Suprapubic skin (tissue), 4 donors: ENCODE results near the gene SRA1. TPM values are rescaled to one million over a fixed set of nuclear protein-coding genes. Genes with fewer than 3 reads are reported as not detected.

Experiments used
- DNase-seq, 2 donors: peaks; one replicate each; pipeline ENCODE4 v3.0.0-alpha.2; 2019; ENCODE audit warnings: low spot score in 2 of 2
- H3K27ac ChIP-seq: fragments of 200-600 bp; sonication (generic); one replicate; pipeline ENCODE4 v1.5.1; 2019
- H3K27me3 ChIP-seq: fragments of 200-600 bp; sonication (generic); one replicate; pipeline ENCODE4 v1.5.1; 2019
- H3K36me3 ChIP-seq: fragments of 200-600 bp; sonication (generic); one replicate; pipeline ENCODE4 v1.5.1; 2019
- H3K4me1 ChIP-seq: fragments of 200-600 bp; sonication (generic); one replicate; pipeline ENCODE4 v1.5.1; 2019
- H3K4me3 ChIP-seq: fragments of 200-600 bp; sonication (generic); one replicate; pipeline ENCODE4 v1.5.1; 2019; ENCODE audit warnings: mild to moderate bottlenecking
- H3K9me3 ChIP-seq: fragments of 200-600 bp; sonication (generic); one replicate; pipeline ENCODE4 v1.5.1; 2019
- EP300 ChIP-seq: sonication (generic); formaldehyde crosslinking; IDR thresholded peaks from one replicate; pipeline ENCODE4 v1.6.1; 2017; ENCODE audit warnings: antibody characterized with exemption
- POLR2A ChIP-seq, 2 donors: fragments of 450-650 bp; IDR thresholded peaks; one replicate each; pipeline ENCODE4 v1.6.1; 2017; ENCODE audit warnings: antibody characterized with exemption in 2 of 2, mild to moderate bottlenecking in 2 of 2, moderate library complexity in 2 of 2
- POLR2AphosphoS5 ChIP-seq, 3 donors: sonication (generic); formaldehyde crosslinking; IDR thresholded peaks; one replicate each; pipeline ENCODE4 v1.6.1; 2017; ENCODE audit warnings: antibody characterized with exemption in 3 of 3
- WGBS: methylation state at CpG from one replicate; pipeline ENCODE4 v1.1.5; 2018; 5-methylcytosine and 5-hydroxymethylcytosine counted together
- total RNA-seq, 4 donors: library from RNA; depleted of rRNA; stranded (reverse); fragments of >200 nt; gene quantifications; one replicate each; pipeline ENCODE4 v1.1.0, GENCODE V29; 2016
- TF ChIP-seq, protein P1 (sequence below), 2 donors: fragments of 200-600 bp in 1 of 2; fragments of 450-650 bp in 1 of 2; sonication (generic) in 1 of 2; IDR thresholded peaks; one replicate each; pipeline ENCODE4 v1.5.1; 2016 to 2019; ENCODE audit warnings: antibody characterized with exemption in 2 of 2, mild to moderate bottlenecking in 1 of 2, moderate library complexity in 1 of 2

Gene SRA1
- total RNA-seq, 4 donors from 2014 or later = 15.8 to 27.7 (median 17.6) TPM

- WGBS = 97% methylated on average over 9 of the region's 10 CpGs
- Histone ChIP-seq H3K9me3 (no peaks in the 10 kb centered on the region), H3K4me1 (peaks cover 49% of the 10 kb centered on the region)
Observed at GRCh38 chr5:140561753-140562523, 4.7 kb upstream of the SRA1 start.

GRCh38 chr5:140560227-140560626 is 3.0 kb upstream of the SRA1 start:
- H3K27me3 ChIP-seq = no peaks in the 10 kb centered on the region
- WGBS = 100% methylated on average over 8 of the region's 10 CpGs

More at GRCh38 chr5:140561753-140562523, 4.7 kb upstream of the SRA1 start:
- TF ChIP-seq EP300 (no peak), POLR2A (IDR thresholded peaks at IDR 0.05) (no peak), POLR2AphosphoS5 (IDR thresholded peaks at IDR 0.05) (no peak)
- TF ChIP-seq, protein P1, sequence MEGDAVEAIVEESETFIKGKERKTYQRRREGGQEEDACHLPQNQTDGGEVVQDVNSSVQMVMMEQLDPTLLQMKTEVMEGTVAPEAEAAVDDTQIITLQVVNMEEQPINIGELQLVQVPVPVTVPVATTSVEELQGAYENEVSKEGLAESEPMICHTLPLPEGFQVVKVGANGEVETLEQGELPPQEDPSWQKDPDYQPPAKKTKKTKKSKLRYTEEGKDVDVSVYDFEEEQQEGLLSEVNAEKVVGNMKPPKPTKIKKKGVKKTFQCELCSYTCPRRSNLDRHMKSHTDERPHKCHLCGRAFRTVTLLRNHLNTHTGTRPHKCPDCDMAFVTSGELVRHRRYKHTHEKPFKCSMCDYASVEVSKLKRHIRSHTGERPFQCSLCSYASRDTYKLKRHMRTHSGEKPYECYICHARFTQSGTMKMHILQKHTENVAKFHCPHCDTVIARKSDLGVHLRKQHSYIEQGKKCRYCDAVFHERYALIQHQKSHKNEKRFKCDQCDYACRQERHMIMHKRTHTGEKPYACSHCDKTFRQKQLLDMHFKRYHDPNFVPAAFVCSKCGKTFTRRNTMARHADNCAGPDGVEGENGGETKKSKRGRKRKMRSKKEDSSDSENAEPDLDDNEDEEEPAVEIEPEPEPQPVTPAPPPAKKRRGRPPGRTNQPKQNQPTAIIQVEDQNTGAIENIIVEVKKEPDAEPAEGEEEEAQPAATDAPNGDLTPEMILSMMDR (IDR thresholded peaks at IDR 0.05) = no peak
- DNase-seq = no peak
- H3K4me3 ChIP-seq = no peak overlapping the region
- peaks cover 33% of the 10 kb centered on the region for H3K36me3 ChIP-seq
- H3K27ac ChIP-seq = no peak overlapping the region
- H3K27me3 ChIP-seq = no peaks in the 10 kb centered on the region

GRCh38 chr5:140558542-140558941 is 1.3 kb upstream of the SRA1 start:
- no peaks in the 10 kb centered on the region for H3K27me3 ChIP-seq
- TF ChIP-seq, protein P1 (IDR thresholded peaks at IDR 0.05) = no peak
- TF ChIP-seq POLR2AphosphoS5 (IDR thresholded peaks at IDR 0.05) (no peak), EP300 (no peak), POLR2A (IDR thresholded peaks at IDR 0.05) (no peak)
- H3K4me3 ChIP-seq = no peak overlapping the region
- peaks cover 52% of the 10 kb centered on the region for H3K4me1 ChIP-seq
- no peak overlapping the region for H3K27ac ChIP-seq
- H3K9me3 ChIP-seq = no peaks in the 10 kb centered on the region
- DNase-seq = no peak
- WGBS = 96% methylated on average over 8 of the region's 9 CpGs
- H3K36me3 ChIP-seq = peaks cover 28% of the 10 kb centered on the region

More at GRCh38 chr5:140560227-140560626, 3.0 kb upstream of the SRA1 start:
- TF ChIP-seq, protein P1 (IDR thresholded peaks at IDR 0.05) = no peak
- TF ChIP-seq POLR2AphosphoS5 (IDR thresholded peaks at IDR 0.05) = no peak
- no peak for TF ChIP-seq POLR2A (IDR thresholded peaks at IDR 0.05)
- TF ChIP-seq EP300 = no peak
- Histone ChIP-seq H3K4me3 (no peak overlapping the region), H3K9me3 (no peaks in the 10 kb centered on the region), H3K4me1 (peaks cover 47% of the 10 kb centered on the region), H3K36me3 (peaks cover 28% of the 10 kb centered on the region), H3K27ac (no peak overlapping the region)
- no peak for DNase-seq

DNA sequence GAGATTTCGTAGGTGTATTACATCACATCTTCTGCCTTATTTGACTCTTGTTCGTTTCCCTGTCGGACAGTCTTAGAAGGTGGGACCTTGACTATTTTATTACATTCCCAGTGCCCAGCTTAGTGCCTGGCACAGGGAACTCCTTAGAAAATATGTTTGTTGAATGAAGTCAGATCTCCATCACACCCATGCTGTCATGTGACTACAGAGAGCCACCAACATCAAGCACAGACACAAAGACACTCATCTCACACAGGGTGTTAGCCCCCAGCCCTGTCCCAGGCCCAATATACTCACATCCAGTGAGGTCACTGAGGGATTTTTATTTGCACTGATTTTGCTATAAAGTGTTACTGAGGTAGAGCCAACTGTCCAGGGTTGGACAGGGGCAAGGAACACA is 692 bp upstream of the SRA1 start:
- DNase-seq = no peak
- Histone ChIP-seq H3K36me3 (peaks cover 28% of the 10 kb centered on the region), H3K9me3 (no peaks in the 10 kb centered on the region), H3K4me1 (peaks cover 46% of the 10 kb centered on the region), H3K27me3 (no peaks in the 10 kb centered on the region), H3K4me3 (no peak overlapping the region), H3K27ac (peak overlapping the region; percentile 87)
- TF ChIP-seq POLR2A (IDR thresholded peaks at IDR 0.05) (no peak), EP300 (no peak), POLR2AphosphoS5 (IDR thresholded peaks at IDR 0.05) (no peak)
- TF ChIP-seq, protein P1 (IDR thresholded peaks at IDR 0.05) = no peak
- WGBS = 89% methylated on average over 3 of the region's 3 CpGs

DNA sequence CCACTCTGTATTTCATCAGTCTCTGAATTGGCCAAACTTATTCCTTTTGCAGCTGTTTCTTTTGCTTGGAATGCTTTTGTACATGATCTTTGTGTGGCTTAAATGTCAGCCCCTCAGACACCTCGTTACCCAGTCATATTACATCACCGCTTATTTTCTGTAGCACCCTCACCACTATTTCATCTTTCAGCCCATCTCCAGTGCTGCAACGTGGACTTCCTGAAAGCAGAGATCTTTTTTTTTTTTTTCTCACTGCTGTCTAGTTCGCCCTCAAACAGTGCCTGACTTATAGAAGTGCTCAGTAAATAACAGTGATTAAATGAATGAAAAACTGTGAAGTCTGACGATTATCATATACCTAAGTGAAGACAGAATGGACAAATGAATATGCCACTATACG is 835 bp downstream of the SRA1 start:
- Histone ChIP-seq H3K27me3 (no peaks in the 10 kb centered on the region), H3K9me3 (no peaks in the 10 kb centered on the region), H3K4me1 (peaks cover 32% of the 10 kb centered on the region), H3K36me3 (peaks cover 27% of the 10 kb centered on the region), H3K4me3 (peak overlapping the region; percentile 76), H3K27ac (no peak overlapping the region)
- no peak for DNase-seq
- TF ChIP-seq, protein P1 (IDR thresholded peaks at IDR 0.05) = no peak
- TF ChIP-seq POLR2A (IDR thresholded peaks at IDR 0.05) (no peak), POLR2AphosphoS5 (IDR thresholded peaks at IDR 0.05) (no peak), EP300 (no peak)
- WGBS = 6% methylated on average over 6 of the region's 6 CpGs
